NCI-H345 treated with DMSO at 0.1 percent for 48 hours (cell line): Measurements from ENCODE around the gene ANKS1A.

Source experiments
- DNase-seq: peaks from one replicate; lab custom pipeline; 2025; ENCODE audit not compliant: unreplicated experiment; lab: John Stamatoyannopoulos, UW

ANKS1A gene

DNA sequence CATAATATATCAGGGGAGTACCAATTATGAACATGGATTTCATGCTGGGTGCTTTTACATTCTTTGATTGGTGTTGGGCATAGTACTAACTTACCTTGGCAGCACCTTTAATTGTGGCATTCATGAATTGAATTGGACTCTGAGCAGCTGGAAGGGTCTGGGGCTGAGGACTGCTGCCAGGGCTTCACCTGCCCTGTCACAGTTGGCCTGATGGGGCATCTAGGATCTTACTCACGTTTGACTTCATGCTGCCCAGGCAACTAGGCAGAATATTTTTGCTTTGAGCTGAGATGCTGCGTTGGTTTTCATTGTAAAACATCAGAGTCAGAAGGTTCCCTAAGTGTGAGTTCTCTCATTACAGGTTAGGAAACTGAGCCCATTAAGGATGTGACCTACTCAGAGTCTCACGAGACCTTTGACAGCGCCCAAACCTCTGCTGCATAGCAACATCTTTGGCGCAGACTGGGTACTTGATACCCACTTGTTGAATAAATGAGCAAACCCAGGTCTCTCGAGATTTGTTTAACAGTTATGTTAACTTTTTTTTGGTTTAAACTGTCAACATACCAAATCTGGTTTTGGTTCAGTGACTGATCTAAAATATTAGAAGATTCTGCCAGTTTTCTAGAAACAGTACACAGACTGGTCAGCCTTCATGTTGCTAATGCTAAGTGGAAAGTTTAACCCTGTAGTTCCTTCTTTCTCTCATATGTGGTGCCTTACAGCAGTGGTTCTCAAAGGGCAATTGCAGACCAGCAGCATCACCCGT is 147.2 kb downstream of the ANKS1A start:
- no peak for DNase-seq

DNA sequence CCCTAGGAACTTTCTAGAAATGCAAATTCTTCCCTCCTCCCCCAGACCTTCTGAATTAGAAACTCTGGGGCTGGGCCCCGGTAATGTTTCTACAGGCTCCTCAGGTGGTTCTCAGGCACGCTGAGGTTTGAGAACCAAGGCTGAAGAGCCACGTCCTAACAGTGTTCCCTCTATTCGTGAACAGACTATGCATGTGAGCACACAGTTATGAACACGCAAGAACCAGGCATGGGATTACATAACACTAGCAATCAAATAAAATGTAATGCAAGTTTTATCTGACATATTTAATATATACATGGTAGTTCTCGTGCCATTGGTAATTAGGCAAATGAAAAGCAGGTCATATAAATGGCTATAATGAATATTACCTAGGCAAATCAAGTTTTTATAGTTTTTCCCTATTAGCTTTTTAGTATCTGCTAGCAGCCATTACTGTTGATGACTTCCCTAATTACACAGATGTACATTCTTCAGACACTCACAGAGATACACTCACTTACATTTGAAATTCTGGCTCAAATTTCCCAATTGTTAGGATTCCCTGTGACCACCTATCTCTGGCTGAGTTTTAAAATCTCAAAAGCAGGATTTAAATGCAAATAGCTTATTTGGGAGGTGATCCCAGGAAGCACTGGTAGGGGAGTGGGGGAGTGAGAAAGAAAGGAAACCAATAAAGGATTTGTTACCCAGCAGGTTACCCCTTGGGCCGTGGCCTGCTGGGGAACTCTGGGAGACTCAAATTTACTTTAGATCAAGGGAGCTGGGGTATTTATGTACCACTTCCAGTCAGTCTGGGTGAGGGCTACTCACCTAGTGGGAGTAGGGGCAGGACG is 148.0 kb downstream of the ANKS1A start:
- no peak for DNase-seq

DNA sequence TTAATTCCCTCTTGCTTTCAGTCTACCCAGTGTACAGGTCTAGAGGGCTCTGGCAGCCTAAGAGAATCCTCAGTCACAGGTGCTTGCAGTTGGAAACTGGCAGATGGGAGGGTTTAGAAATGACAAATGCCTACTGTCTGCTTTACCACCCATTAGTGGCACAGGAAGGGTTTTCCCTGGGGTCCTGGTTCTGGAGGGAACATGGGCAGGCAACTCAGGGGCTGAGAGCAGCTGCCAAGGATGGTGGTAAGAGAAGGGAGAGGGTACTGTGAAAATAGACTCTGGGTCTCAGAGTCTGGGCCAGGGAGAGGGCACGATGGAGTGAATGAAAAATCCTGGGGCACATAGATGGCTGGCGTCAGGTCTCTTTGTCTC is 148.6 kb downstream of the ANKS1A start:
- DNase-seq: no peak

DNA sequence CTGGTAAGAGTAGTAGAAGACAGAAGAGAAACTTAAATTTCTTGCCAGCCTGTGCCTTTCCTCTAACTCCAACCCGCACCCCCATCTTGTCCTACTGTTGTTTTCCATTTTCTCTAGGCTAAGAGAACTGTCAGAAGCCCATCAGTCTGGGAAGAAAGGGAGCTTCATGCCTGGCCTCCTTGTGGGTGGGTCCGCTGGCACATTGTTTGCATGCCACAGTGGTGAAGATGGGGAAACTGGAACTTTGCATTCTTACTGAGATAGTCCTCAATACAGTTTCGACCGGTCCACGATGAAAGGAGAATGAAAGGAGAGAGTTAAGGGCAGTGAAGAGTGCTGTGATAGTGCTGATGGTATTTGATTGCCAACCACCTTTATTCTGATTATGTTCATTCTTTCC is 149.0 kb downstream of the ANKS1A start:
- DNase-seq: no peak

DNA sequence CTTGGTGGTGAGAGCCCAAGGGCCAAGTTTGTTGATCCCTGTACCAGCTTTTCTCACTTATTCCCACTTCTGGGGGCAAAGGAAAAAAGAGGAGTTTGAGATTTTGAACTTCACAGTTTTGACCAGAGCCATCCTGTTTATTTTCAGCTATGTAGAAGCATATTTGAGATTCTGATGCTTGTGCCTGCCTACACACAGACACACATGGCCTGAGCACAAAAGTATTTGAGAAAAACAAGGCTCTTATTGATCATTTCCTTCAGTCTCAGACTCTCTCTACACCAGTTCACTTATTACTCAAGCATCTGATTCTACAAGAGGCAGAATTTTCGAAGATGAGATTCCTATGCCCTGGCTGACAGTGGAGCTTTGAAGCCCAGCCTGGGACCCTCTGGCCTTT is 151.3 kb downstream of the ANKS1A start:
- DNase-seq: no peak

DNA sequence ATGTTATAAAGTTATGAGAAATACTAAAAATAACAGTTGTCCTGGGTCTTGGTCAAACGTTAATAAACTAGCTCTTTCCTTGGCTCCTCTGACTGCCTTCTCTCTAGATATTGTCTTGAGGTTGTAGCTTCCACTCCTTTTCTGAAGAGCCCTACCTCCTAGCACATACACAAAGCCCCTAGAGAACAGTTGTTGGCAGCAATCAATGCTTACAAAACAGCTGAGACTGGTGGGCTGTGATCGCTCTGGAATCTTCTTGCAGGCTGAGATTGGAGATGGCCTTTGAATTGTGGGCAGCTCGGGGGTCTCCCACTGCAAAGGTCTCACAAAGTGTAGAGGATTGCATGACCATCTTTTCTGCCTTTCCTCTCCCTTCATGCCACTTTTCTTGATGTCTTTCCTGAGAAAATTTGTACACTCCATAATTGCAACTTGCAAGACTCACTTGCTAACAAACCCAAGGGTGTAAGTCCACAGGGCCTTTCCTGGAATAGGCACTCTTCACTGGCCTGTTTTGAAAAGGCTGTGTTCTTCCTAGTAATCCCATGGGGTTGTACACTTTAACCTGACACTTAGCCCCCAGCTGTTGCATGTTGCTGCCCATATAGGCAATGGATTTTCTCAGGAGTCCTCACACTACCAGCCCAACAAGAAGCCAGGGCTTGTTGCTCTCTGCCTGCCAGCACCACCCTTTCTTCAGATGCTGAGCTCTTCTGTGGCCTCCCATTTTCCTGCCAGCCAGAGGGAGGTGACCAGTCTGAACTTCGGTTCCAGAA is 152.2 kb downstream of the ANKS1A start:
- no peak for DNase-seq

DNA sequence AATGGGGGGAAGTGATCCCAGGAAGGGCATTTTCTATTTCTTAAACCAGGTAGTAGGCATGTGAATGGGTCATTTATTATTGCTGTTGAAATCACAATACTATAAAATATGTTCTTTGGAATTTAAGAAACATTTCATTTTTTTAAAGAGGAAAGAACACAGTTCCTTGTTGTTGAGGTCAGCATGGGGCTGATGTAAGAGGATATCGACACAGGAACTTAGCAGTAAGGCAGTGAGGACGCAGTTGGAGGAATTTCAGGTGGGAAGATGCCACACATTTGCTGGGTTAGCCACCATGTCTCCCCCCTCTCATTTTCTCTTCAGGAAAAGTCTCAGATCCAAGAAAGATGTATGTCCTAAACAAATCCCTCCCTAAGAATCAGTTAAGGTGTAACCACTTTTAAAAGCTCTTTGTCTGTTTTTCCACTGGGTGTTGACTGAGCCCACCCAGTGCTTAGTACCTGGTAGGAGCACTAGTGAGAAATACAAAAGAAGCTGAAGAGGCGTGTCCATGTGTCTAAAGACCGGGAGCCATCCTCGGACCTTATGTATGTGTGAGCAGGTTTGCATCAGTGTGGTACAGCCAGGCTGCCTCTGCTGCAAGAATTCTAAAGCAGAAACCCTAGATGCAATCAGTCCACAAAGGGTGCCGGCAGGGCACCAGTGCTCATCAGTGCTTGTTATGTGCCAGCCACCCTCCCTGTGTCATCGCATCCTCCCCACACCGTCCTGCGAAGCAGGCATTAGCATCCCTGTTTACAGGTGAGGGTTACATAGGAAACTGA is 153.2 kb downstream of the ANKS1A start:
- DNase-seq: no peak

DNA sequence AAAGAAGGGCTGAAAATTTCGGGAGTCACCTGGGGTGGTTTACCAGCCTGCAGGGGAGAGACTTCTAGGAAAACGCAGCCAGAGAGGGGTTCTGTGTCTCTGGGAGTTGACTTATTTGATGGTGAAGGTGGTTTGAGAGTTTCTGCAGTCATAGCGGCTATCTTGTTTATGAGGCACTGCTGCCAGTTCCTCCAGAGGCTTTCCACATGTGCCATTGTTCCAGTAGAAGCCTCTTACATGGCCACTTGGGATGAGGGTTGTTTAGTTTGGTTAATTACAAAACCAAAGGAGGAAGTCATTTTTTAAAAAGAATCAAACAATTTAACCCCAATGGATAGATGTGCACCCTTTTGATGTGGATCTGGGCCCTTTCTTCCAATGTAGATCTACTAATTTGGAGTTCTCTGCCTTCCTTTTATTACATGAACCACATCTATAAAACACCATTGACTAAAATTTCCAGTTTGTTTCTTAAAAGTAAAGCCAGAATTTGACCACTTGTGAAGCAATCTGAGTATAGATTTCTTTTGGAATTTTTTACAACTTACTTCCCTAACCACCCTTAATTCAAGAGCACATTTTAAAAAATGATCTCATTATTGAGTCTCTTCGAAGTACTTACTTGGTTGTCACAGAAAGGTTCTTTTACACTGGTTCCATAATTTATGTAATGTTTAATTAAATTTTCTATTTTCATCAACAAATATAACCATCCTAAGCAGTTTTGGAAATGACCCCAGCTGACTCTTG is 154.5 kb downstream of the ANKS1A start:
- DNase-seq: no peak

DNA sequence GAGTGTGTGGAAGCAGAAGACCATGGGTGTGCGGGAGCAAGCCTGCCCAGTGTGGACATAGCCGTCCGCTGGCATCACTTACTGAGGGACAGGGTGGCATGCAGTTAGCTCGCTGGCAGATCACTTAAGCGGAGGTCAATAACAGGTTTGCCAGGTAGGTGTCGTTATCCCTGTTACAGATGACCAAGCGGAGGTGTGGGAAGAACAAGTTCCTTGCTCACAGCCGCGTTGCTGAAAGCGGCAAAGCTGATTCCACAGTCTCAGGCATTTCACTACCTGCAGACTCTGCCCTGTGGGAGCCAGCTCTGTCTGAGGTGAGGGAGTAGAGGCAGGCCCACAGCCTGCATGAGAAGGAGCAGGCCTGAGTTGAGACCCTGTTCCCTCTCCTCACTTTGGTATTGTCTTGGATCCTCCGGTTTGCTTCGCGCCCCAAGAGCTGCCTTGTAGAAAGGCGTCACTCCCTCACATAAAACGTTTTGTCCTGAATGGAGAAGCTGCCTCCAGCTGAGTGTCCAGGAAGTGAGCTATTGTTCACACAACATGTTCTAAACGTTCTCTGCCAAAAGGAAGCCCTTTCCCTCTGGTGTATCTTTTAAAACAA is 155.2 kb downstream of the ANKS1A start:
- peak; percentile 55 for DNase-seq

DNA sequence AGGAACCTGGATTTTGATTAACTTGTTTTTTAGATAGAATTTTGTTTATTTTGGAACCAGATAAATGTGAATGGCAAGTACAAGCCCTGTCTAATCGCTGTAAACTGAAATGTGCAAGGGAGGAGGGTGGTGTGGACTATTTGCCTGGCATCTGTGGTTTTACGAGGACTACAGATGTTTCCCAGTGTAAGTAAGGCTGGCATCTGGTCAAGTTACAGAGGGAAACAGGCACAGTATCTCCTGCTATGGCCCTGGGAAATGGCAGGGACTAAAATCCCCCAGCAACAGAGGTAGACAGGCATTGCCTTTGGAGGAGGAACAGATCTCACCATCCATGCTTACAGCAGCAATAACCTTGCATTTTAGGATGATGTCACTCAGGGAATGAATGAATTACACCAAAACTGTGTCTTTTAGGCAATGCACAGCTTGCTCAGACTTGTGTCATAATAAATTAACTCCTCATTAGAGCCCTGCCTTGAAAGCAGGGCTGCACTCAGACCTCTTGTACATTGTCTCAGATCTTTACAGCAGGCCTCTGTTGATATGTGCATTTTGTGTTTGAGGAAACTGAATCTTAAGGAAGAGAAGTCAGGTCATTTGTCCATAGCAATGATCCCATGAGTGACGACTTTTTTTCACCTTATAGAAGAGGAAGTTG is 155.8 kb downstream of the ANKS1A start:
- no peak for DNase-seq

DNA sequence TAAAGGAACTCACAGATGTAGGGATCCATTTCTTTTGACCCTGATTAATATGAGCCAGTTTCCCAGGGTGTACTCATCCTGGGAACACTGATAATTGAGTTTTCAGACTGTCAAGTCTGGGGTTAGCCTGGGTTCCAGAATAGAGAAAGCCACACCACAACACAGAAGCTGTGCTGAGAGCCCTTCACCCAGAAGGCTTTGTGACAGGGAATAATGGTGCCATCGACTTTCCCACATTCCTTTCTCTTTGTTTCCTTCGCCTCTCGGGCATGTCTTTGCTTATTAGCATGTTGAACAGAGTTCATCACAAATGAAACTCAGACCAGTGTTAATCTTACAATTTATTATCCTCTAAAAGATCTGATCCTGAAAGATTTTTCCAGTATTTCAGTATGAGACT is 157.0 kb downstream of the ANKS1A start:
- DNase-seq: no peak

DNA sequence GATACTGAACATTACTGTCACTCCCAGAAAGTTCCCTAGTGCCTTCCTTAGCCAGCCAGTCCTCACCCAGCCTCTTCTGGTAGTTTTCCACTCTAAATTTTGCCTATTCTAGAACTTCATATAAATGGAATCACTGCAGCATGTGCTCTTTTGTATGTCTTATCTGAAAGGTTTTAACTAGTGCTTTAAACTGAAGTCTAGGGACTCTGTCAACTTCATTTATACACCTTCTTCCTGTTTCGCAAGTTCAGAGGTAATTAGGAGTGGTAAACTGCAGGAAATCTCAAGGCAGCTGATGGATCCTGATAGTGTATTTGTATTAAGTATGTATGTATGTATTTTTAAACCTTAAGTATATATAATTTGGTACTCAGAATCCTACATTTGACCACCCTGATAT is 157.8 kb downstream of the ANKS1A start:
- no peak for DNase-seq

DNA sequence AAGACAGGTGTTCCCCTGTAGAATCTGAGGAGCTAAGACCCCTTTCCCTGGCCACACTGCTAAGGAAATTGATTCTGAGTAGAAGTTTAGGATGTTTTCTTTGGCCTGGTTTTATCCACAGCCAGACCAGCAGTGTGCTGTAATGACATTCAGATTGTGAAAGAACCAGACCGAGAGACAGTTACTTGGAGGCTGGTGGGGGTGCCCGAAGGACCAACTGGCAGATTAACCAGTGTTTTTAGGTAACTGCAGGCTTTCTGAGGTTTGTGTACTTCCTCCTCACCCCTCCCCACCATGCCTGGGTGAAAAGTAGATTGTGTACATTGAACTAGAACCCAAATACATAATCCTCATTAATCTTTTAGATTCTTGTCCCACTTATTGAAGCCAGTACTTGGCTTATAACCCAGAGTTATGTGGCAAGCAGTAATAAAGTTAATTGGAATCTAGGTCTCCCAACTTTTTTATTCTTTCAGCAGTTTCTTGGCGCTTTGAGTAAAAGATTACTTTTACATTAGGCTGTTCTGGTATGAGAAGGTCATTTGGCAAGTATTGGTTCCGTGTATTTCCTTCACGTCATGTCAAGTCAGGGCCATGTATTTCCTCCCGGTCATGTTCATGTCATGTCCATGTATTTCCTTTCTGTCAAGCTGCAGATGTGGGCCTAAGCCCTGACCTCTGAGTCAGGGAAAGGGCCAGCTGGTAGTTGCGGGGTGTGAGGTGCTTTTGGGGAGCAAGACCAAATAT is 158.4 kb downstream of the ANKS1A start:
- DNase-seq: no peak

DNA sequence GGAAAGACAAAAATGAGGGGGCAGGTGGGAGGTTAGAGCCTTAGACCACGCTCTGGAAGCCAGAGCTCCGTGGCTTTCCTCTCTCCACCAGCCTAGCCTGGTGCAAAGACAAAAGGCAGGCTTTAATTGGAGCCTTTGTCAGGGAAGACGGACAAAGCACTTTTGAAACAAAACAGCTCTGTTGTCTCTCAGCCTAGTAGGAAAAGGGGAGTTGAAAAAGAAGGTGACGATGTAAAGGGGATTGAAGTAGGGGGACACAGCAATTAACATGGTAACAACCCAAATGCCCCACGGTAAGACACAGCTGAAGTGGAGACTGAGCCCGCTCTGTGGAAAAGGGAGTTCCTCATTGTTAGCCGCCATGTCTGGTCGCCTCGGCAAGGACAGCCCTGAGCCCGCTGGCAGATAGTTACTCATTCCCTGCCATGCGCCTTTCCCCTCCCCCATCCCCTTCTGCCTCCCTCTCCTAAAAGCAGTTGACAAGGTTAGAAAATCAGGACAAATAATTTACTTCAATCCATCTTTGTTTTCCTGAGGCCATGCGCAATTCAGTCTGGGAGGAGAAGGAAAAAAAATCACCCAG is 159.1 kb downstream of the ANKS1A start:
- DNase-seq: no peak

DNA sequence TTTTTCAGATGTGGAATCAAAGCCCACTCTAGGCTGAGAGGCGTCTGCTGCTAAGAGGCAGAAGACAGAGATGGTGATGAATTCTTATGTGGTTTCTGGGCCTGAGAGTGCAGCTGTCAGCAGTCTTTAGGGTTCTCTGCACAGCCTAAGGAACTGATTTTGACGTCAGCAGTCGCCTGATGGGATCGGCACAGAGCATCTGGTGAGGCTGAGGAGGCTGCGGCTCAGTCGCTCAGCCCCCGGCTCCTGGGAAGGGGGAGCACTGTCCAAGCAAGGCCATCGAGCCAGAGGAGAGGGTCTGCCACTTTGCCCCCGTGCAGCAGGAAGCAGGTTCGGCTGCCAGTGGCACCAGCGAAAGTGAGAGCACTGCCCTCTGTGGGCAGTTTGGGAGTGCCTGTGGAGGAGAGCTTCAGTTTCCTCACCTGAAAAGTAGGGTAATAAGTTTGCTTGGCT is 159.6 kb downstream of the ANKS1A start:
- no peak for DNase-seq

DNA sequence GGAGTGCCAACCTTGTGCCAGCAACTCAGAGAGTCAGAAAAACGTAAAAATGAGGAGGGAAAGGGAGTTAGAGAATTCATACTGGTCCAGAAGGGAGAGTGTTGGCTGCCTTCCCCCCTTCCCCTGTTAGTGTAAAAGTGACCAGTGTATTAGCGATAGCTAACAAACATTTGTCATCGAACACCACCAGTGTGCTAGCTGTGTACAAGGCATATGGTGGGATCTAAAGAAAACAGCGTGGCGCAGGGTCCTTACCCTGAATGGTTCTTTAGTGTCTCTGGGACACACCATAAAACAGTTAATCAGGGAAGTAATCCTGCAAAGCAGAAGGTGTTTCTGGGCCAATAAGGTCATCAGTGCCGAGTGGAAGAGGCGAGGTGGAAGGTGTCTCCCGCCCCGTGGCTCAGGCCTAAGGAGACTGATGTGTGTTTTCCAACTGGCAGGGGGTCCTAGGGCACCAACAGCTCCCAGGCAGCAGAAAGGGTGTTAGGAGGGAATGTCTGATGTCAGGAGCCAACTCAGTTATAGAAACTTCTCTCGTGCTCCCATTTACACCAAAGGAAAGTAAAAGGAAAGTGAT is 160.2 kb downstream of the ANKS1A start:
- no peak for DNase-seq

DNA sequence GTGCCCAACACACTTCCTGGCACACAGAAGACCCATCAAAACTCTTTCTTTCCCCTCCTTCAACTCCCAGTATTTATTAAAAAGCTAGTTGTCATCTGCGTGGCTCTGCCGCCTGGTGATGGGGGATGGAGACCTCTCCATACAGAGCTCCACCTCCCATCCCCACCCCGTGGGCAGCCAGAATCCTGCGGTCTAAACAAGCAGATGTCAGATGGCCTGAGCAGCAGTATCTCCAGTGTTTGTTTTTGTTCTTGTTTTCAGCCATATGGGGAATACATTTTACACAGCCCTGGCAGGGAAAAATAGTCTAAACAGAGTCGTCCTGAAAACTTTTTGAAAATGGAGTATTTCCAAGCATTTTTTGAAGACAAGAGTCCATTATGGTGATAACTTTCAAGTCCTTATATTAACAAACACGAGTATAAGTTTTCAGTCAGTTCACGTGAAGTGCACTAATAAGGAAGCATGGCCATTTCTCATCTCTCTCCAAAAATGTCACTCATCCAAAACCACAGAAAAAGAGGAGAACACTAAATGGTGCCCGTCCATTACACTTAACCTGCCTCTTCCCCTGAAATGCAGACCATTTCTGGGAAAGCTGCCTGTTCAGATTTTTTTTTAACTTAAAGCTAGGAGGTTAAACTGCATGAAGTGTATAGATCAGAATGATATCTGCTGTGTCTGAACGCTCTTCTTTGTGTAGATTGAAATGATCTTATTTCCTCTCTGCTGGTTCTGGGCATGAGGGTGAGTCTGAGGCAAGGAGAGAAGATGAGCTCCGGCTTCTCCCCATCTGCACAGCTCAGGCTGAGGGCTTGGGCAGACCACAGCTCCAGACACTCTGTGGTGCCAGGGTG is 161.1 kb downstream of the ANKS1A start:
- peak; percentile 39 for DNase-seq
